ENCODE data around the gene RBM20.

DNA sequence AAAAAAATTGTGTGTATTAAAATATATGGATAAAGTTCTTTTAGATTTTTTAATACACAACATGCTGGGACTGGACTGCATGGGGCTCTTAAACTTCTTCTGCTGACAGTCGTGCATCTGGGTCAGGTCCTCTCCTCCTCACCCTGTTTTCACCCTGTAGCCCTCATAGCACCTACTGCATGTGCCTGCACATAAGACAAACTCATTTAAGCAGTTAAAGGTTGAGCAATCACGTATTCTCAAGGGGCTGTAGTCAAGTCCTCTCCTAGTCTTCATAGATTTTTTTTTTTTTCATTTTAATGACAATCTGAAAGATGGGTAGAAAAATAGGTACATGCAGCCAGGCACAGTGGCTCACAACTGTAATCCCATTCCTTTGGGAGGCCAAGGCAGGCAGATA lies 204.0 kb downstream of the RBM20 start:
- TF ChIP-seq, protein P1, sequence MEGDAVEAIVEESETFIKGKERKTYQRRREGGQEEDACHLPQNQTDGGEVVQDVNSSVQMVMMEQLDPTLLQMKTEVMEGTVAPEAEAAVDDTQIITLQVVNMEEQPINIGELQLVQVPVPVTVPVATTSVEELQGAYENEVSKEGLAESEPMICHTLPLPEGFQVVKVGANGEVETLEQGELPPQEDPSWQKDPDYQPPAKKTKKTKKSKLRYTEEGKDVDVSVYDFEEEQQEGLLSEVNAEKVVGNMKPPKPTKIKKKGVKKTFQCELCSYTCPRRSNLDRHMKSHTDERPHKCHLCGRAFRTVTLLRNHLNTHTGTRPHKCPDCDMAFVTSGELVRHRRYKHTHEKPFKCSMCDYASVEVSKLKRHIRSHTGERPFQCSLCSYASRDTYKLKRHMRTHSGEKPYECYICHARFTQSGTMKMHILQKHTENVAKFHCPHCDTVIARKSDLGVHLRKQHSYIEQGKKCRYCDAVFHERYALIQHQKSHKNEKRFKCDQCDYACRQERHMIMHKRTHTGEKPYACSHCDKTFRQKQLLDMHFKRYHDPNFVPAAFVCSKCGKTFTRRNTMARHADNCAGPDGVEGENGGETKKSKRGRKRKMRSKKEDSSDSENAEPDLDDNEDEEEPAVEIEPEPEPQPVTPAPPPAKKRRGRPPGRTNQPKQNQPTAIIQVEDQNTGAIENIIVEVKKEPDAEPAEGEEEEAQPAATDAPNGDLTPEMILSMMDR (IDR thresholded peaks at IDR 0.05): no peak
- TF ChIP-seq EP300 (IDR thresholded peaks at IDR 0.05) (no peak), POLR2A (IDR thresholded peaks at IDR 0.05) (no peak)

All from gastroesophageal sphincter (tissue), 3 donors.